HEK293 (cell line): ENCODE data around the gene HOXC5.
A peak's percentile ranks its signal among the peaks of the same experiment; 100 is the strongest.

Experiments used
- CTCF ChIA-PET: fragments of 350-600 bp; formaldehyde crosslinking; extraction: SDS; loops from one replicate; lab custom pipeline; 2021; ENCODE audit warnings: antibody characterized with exemption; lab: Yijun Ruan, JAX
- POLR2A ChIA-PET: fragments of 300-600 bp; formaldehyde crosslinking; extraction: SDS; loops from one replicate; lab custom pipeline; 2020; ENCODE audit warnings: antibody characterized with exemption, inconsistent platforms; lab: Yijun Ruan, JAX
- H3K27ac ChIP-seq: fragments of 200-500 bp; sonication (Bioruptor generic); 2 replicates; pipeline ENCODE4 v1.5.1; 2014; ENCODE audit warnings: low read depth, low read length, control low read depth, inconsistent platforms; ENCODE audit errors: extremely low read depth
- H3K36me3 ChIP-seq, 2 experiments: fragments of 200-500 bp in 1 of 2; sonication (Bioruptor generic) in 1 of 2; 1 replicate in 1 of 2; 2 replicates in 1 of 2; pipeline ENCODE4 v1.5.1; 2014 to 2017; ENCODE audit warnings: inconsistent platforms in 2 of 2, low read length in 2 of 2; ENCODE audit not compliant: control insufficient read depth in 2 of 2, insufficient read depth in 1 of 2
- H3K4me1 ChIP-seq: fragments of 200-500 bp; sonication (Bioruptor generic); 2 replicates; pipeline ENCODE4 v1.5.1; 2014; ENCODE audit warnings: mild to moderate bottlenecking, low read length, inconsistent platforms; ENCODE audit not compliant: control insufficient read depth, insufficient read depth
- H3K4me3 ChIP-seq: 2 replicates; pipeline ENCODE4 v1.5.1; 2011; ENCODE audit warnings: low read depth, mild to moderate bottlenecking, control low read depth, low read length, moderate library complexity
- H3K9me3 ChIP-seq: fragments of 200-500 bp; sonication (Bioruptor generic); 2 replicates; pipeline ENCODE4 v1.5.1; 2014; ENCODE audit warnings: low read depth, low read length, inconsistent platforms; ENCODE audit not compliant: control insufficient read depth, insufficient read depth
- ATF2 ChIP-seq: fragments of 450-650 bp; formaldehyde crosslinking; IDR thresholded peaks from 2 replicates; pipeline ENCODE4 v1.5.1; 2016; ENCODE audit warnings: missing biosample characterization, missing genetic modification characterization, low read depth
- EGR2 ChIP-seq: fragments of 450-650 bp; formaldehyde crosslinking; IDR thresholded peaks from 2 replicates; pipeline ENCODE4 v1.5.1; 2016; ENCODE audit warnings: low read depth, missing biosample characterization, missing genetic modification characterization
- GLI2 ChIP-seq: fragments of 450-650 bp; formaldehyde crosslinking; IDR thresholded peaks from 2 replicates; pipeline ENCODE4; 2017; ENCODE audit warnings: missing biosample characterization, missing genetic modification characterization, low read depth, borderline replicate concordance
- KLF9 ChIP-seq: fragments of 450-650 bp; formaldehyde crosslinking; IDR thresholded peaks from 2 replicates; pipeline ENCODE4 v1.5.1; 2016; ENCODE audit warnings: missing biosample characterization, missing genetic modification characterization, low read depth
- MYNN ChIP-seq: fragments of 450-650 bp; formaldehyde crosslinking; IDR thresholded peaks from 2 replicates; pipeline ENCODE4 v1.5.1; 2016; ENCODE audit warnings: missing biosample characterization, missing genetic modification characterization, borderline replicate concordance
- MZF1 ChIP-seq: fragments of 450-650 bp; formaldehyde crosslinking; IDR thresholded peaks from 2 replicates; pipeline ENCODE4 v1.5.1; 2017; ENCODE audit warnings: missing biosample characterization, missing genetic modification characterization, borderline replicate concordance
- REPIN1 ChIP-seq: fragments of 450-650 bp; formaldehyde crosslinking; IDR thresholded peaks from 2 replicates; pipeline ENCODE4 v1.5.1; 2017; ENCODE audit warnings: missing biosample characterization, missing genetic modification characterization, low read depth
- SETDB1 ChIP-seq: IDR thresholded peaks from one replicate; pipeline ENCODE4 v1.6.1; 2017; ENCODE audit warnings: mild to moderate bottlenecking, low read length, moderate library complexity, mixed read lengths; ENCODE audit not compliant: insufficient read length
- ZBTB10 ChIP-seq: fragments of 450-650 bp; formaldehyde crosslinking; IDR thresholded peaks from 2 replicates; pipeline ENCODE4 v1.5.1; 2016; ENCODE audit warnings: missing biosample characterization, missing genetic modification characterization
- ZBTB17 ChIP-seq: fragments of 450-650 bp; formaldehyde crosslinking; IDR thresholded peaks from 2 replicates; pipeline ENCODE4 v1.5.1; 2016; ENCODE audit warnings: missing biosample characterization, missing genetic modification characterization
- ZBTB8A ChIP-seq: fragments of 450-650 bp; formaldehyde crosslinking; IDR thresholded peaks from 2 replicates; pipeline ENCODE4 v1.5.1; 2016; ENCODE audit warnings: missing biosample characterization, missing genetic modification characterization
- ZFHX2 ChIP-seq: fragments of 450-650 bp; formaldehyde crosslinking; conservative IDR thresholded peaks from 2 replicates; pipeline ENCODE4 v1.5.1; 2016; ENCODE audit warnings: missing biosample characterization, missing genetic modification characterization
- ZNF140 ChIP-seq: fragments of 450-650 bp; formaldehyde crosslinking; IDR thresholded peaks from 2 replicates; pipeline ENCODE4 v1.5.1; 2016; ENCODE audit warnings: missing biosample characterization, missing genetic modification characterization
- ZNF174 ChIP-seq: fragments of 450-650 bp; formaldehyde crosslinking; IDR thresholded peaks from 2 replicates; pipeline ENCODE4 v1.5.0; 2017; ENCODE audit warnings: missing biosample characterization, mild to moderate bottlenecking, missing genetic modification characterization
- ZNF175 ChIP-seq: fragments of 450-650 bp; formaldehyde crosslinking; IDR thresholded peaks from 2 replicates; pipeline ENCODE4 v1.5.1; 2016; ENCODE audit warnings: missing biosample characterization, missing genetic modification characterization
- ZNF2 ChIP-seq: fragments of 450-650 bp; formaldehyde crosslinking; IDR thresholded peaks from 2 replicates; pipeline ENCODE4 v1.5.1; 2016; ENCODE audit warnings: missing biosample characterization, missing genetic modification characterization
- ZNF214 ChIP-seq: fragments of 450-650 bp; formaldehyde crosslinking; IDR thresholded peaks from 2 replicates; pipeline ENCODE4 v1.5.1; 2017; ENCODE audit warnings: missing biosample characterization, mild to moderate bottlenecking, missing genetic modification characterization, borderline replicate concordance
- ZNF221 ChIP-seq: fragments of 450-650 bp; formaldehyde crosslinking; IDR thresholded peaks from 2 replicates; pipeline ENCODE4 v1.5.1; 2017; ENCODE audit warnings: missing biosample characterization, missing genetic modification characterization, borderline replicate concordance
- ZNF311 ChIP-seq: fragments of 450-650 bp; formaldehyde crosslinking; IDR thresholded peaks from 2 replicates; pipeline ENCODE4 v1.5.1; 2017; ENCODE audit warnings: missing biosample characterization, missing genetic modification characterization, borderline replicate concordance
- ZNF354C ChIP-seq: fragments of 450-650 bp; formaldehyde crosslinking; IDR thresholded peaks from 2 replicates; pipeline ENCODE4 v1.5.1; 2016; ENCODE audit warnings: missing biosample characterization, missing genetic modification characterization, low read depth, borderline replicate concordance
- ZNF391 ChIP-seq: fragments of 450-650 bp; formaldehyde crosslinking; IDR thresholded peaks from 2 replicates; pipeline ENCODE4 v1.5.1; 2016; ENCODE audit warnings: low read depth, missing biosample characterization, missing genetic modification characterization, borderline replicate concordance
- ZNF416 ChIP-seq: fragments of 450-650 bp; formaldehyde crosslinking; IDR thresholded peaks from 2 replicates; pipeline ENCODE4 v1.5.1; 2016; ENCODE audit warnings: missing biosample characterization, missing genetic modification characterization
- ZNF473 ChIP-seq: fragments of 450-650 bp; formaldehyde crosslinking; IDR thresholded peaks from 2 replicates; pipeline ENCODE4 v1.5.1; 2017; ENCODE audit warnings: missing biosample characterization, missing genetic modification characterization
- ZNF48 ChIP-seq: fragments of 450-650 bp; formaldehyde crosslinking; IDR thresholded peaks from 2 replicates; pipeline ENCODE4 v1.5.1; 2016; ENCODE audit warnings: missing biosample characterization, missing genetic modification characterization
- ZNF501 ChIP-seq: fragments of 450-650 bp; formaldehyde crosslinking; IDR thresholded peaks from 2 replicates; pipeline ENCODE4 v1.5.1; 2016; ENCODE audit warnings: missing biosample characterization, missing genetic modification characterization
- ZNF561 ChIP-seq: fragments of 450-650 bp; IDR thresholded peaks from 2 replicates; pipeline ENCODE4 v1.5.1; 2018; ENCODE audit warnings: missing biosample characterization, missing genetic modification characterization, borderline replicate concordance
- ZNF600 ChIP-seq: fragments of 450-650 bp; formaldehyde crosslinking; IDR thresholded peaks from 2 replicates; pipeline ENCODE4 v1.5.1; 2016; ENCODE audit warnings: missing biosample characterization, missing genetic modification characterization
- ZNF629 ChIP-seq: fragments of 450-650 bp; formaldehyde crosslinking; IDR thresholded peaks from 2 replicates; pipeline ENCODE4 v1.5.1; 2017; ENCODE audit warnings: missing biosample characterization, missing genetic modification characterization
- ZNF677 ChIP-seq: fragments of 450-650 bp; IDR thresholded peaks from 2 replicates; pipeline ENCODE4 v1.5.0; 2018; ENCODE audit warnings: missing biosample characterization, mild to moderate bottlenecking, missing genetic modification characterization, moderate library complexity
- ZSCAN16 ChIP-seq: fragments of 450-650 bp; formaldehyde crosslinking; IDR thresholded peaks from 2 replicates; pipeline ENCODE4 v1.5.1; 2016; ENCODE audit warnings: missing biosample characterization, missing genetic modification characterization

HOXC5 gene

GRCh38 chr12:54054742-54055194 lies 21.9 kb downstream of the HOXC5 start:
- Histone ChIP-seq H3K27ac (peak overlapping the region; percentile 99), H3K9me3 (no peaks in the 10 kb centered on the region), H3K4me3 (peak overlapping the region; percentile 54), H3K4me1 (peaks cover 74% of the 10 kb centered on the region), H3K36me3 (peaks cover under 1 to 19% of the 10 kb centered on the region in 2 experiments; a peak in 2 of 3 replicates)
- peak; percentile 86 for TF ChIP-seq ZBTB10 (tag by site-specific recombination)
- 0 out of 2 replicates have a peak, but pooled peaks have one; percentile 6 for TF ChIP-seq ZSCAN16
- TF ChIP-seq ZBTB17 (tag by site-specific recombination) = 0 out of 2 replicates have a peak, but pooled peaks have one; percentile 5
- 0 out of 2 replicates have a peak, but pooled peaks have one; percentile 2 for TF ChIP-seq ZNF391
- TF ChIP-seq ZNF311 = no peak
- TF ChIP-seq ZNF214 (tag by site-specific recombination) = no peak
- TF ChIP-seq ZNF473 = no peak
- no peak for TF ChIP-seq ZNF140 (tag by site-specific recombination)
- no peak for TF ChIP-seq ZNF677 (tag by site-specific recombination)
- TF ChIP-seq ZBTB8A (tag by site-specific recombination) = 0 out of 2 replicates have a peak, but pooled peaks have one; percentile 3
- no peak for TF ChIP-seq KLF9
- 0 out of 2 replicates have a peak, but pooled peaks have one; percentile 4 for TF ChIP-seq ZNF561 (tag by site-specific recombination)
- 0 out of 2 replicates have a peak, but pooled peaks have one; percentile 13 for TF ChIP-seq ZNF501 (tag by site-specific recombination)
- TF ChIP-seq ZNF2 (tag by site-specific recombination) = peak; percentile 29; the same call in 1 of the 2 replicates
- TF ChIP-seq ZNF600 (tag by site-specific recombination) = peak; percentile 42; the same call in 1 of the 2 replicates
- 0 out of 2 replicates have a peak, but pooled peaks have one; percentile 1 for TF ChIP-seq MZF1 (tag by site-specific recombination)
- no peak for TF ChIP-seq ZNF416 (tag by site-specific recombination)
- ChIA-PET CTCF (interaction anchor here (1.0 to 2.6 kb wide), 5 partner anchors 22 to 160 kb away, joined by 3 to 12 read pairs (median 8); partner anchors contain the start of gene HOXC5), POLR2A (interaction anchor here (0.6 to 3.3 kb wide), 7 partner anchors 10 to 84 kb away, joined by 3 to 18 read pairs (median 8); no protein-coding TSS in a partner anchor)

- H3K4me3 ChIP-seq = 0 out of 2 replicates have a peak overlapping the region, but pooled peaks have one; percentile 4
- POLR2A ChIA-PET = interaction anchor here (1.4 kb wide), 1 partner anchor 16 kb away, joined by 3 read pairs; no protein-coding TSS in a partner anchor
- CTCF ChIA-PET = interaction anchor here (0.7 to 2.6 kb wide), 5 partner anchors 23 to 134 kb away, joined by 3 to 12 read pairs (median 4); partner anchors contain the start of gene HOXC5
- TF ChIP-seq GLI2 (tag by site-specific recombination) (no peak), MYNN (tag by site-specific recombination) (no peak), ZNF174 (tag by site-specific recombination) (no peak), ZNF600 (tag by site-specific recombination) (no peak), ZNF221 (tag by site-specific recombination) (no peak), ZNF391 (no peak), ZNF629 (tag by site-specific recombination) (no peak), ZNF48 (tag by site-specific recombination) (no peak), ZNF354C (tag by site-specific recombination) (no peak), SETDB1 (no peak), EGR2 (tag by site-specific recombination) (peak; percentile 82), ZNF175 (tag by site-specific recombination) (no peak), REPIN1 (tag by site-specific recombination) (no peak), ATF2 (tag by site-specific recombination) (no peak), ZFHX2 (tag by site-specific recombination) (peak; percentile 69)
Measured at GRCh38 chr12:54055552-54055951, 22.7 kb downstream of the HOXC5 start.

More at GRCh38 chr12:54055552-54055951, 22.7 kb downstream of the HOXC5 start:
- H3K27ac ChIP-seq = peak overlapping the region; percentile 21; the same call in 1 of the 2 replicates
- peaks cover 0 to 19% of the 10 kb centered on the region in 2 experiments; a peak in 1 of 3 replicates for H3K36me3 ChIP-seq
- H3K9me3 ChIP-seq = no peaks in the 10 kb centered on the region
- peaks cover 74% of the 10 kb centered on the region for H3K4me1 ChIP-seq
